Middle frontal gyrus (tissue), 1 donor: ENCODE data around the gene MUC5B.
"Not testable (repeated sequence)": the region's sequence is repeated elsewhere in the genome, so short reads cannot be mapped to it uniquely, and the experiment has no call there.

Experiments
- DNase-seq: peaks from one replicate; pipeline ENCODE4 v3.0.0-alpha.2; 2015; ENCODE audit warnings: low spot score; ENCODE audit errors: extremely low spot score

MUC5B gene

GRCh38 chr11:1189816-1190215 lies 33.0 kb upstream of the MUC5B start:
- DNase-seq: not testable (repeated sequence)

GRCh38 chr11:1191786-1192470 lies 30.9 kb upstream of the MUC5B start:
- not testable (repeated sequence) for DNase-seq

- DNase-seq: no peak
Measured at GRCh38 chr11:1192741-1193325, 30.0 kb upstream of the MUC5B start.

- no peak for DNase-seq
Measured at GRCh38 chr11:1193326-1194230, 29.3 kb upstream of the MUC5B start.

GRCh38 chr11:1194231-1194976 lies 28.5 kb upstream of the MUC5B start:
- DNase-seq: no peak

- DNase-seq: no peak
Measured at GRCh38 chr11:1194977-1195681, 27.7 kb upstream of the MUC5B start.

GRCh38 chr11:1195682-1196515 lies 27.0 kb upstream of the MUC5B start:
- no peak for DNase-seq

GRCh38 chr11:1196516-1197391 lies 26.1 kb upstream of the MUC5B start:
- DNase-seq: no peak

GRCh38 chr11:1197431-1197885 lies 25.4 kb upstream of the MUC5B start:
- DNase-seq: no peak

- DNase-seq: no peak
Measured at GRCh38 chr11:1197886-1198560, 24.8 kb upstream of the MUC5B start.

GRCh38 chr11:1198561-1199240 lies 24.2 kb upstream of the MUC5B start:
- no peak for DNase-seq

GRCh38 chr11:1199241-1199750 lies 23.6 kb upstream of the MUC5B start:
- DNase-seq: no peak

- no peak for DNase-seq
Measured at GRCh38 chr11:1199751-1200610, 22.9 kb upstream of the MUC5B start.

GRCh38 chr11:1200611-1201191 lies 22.2 kb upstream of the MUC5B start:
- no peak for DNase-seq

GRCh38 chr11:1201395-1202153 lies 21.3 kb upstream of the MUC5B start:
- no peak for DNase-seq
